DOHH2 (cell line): ENCODE measurements around the gene ETNK2.

Experiments
- CTCF ChIP-seq: fragments of 200-600 bp; sonication (generic); IDR thresholded peaks from one replicate; pipeline ENCODE4 v1.5.1; 2014; ENCODE audit warnings: antibody characterized with exemption, mild to moderate bottlenecking, low read depth, low read length; ENCODE audit not compliant: poor library complexity, severe bottlenecking
- EZH2phosphoT487 ChIP-seq: fragments of 200-600 bp; sonication (generic); IDR thresholded peaks from 2 replicates; pipeline ENCODE4 v1.6.1; 2017; ENCODE audit warnings: borderline replicate concordance, mild to moderate bottlenecking, antibody characterized with exemption, low read length, moderate library complexity, mixed read lengths

DNA sequence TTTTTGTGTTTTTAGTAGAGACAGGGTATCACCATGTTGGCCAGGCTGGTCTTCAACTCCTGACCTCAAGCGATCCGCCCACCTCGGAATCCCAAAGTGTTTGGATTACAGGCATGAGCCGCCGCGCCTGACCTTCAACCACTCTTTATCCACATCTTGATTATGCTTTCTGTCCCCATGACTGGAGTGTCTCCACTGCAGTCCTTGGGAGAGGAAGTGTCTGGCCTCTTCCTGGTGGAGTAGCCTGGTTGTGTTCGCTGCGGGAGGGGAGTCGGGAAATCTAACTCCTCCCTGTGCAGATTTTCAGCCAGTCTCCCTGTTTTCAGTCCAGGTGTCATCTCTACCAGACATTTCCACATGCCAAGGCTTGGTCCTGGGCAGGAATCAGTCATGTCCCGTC, 34.8 kb upstream of the ETNK2 start:
- no peak for TF ChIP-seq CTCF
- no peak for TF ChIP-seq EZH2phosphoT487
